HG03103 (cell line): Measurements from ENCODE around the gene ITSN1.
"Not testable (repeated sequence)": the region's sequence is repeated elsewhere in the genome, so short reads cannot be mapped to it uniquely, and the experiment has no call there.

Source experiments
- ATAC-seq: cut with Tn5 transposase; IDR thresholded peaks from one replicate; pipeline ENCODE4 v1.9.1; 2021; ENCODE audit warnings: low read depth; ENCODE audit not compliant: unreplicated experiment

Gene ITSN1

GRCh38 chr21:33914188-33914587 is 271.9 kb downstream of the ITSN1 start:
- no peak for ATAC-seq

DNA sequence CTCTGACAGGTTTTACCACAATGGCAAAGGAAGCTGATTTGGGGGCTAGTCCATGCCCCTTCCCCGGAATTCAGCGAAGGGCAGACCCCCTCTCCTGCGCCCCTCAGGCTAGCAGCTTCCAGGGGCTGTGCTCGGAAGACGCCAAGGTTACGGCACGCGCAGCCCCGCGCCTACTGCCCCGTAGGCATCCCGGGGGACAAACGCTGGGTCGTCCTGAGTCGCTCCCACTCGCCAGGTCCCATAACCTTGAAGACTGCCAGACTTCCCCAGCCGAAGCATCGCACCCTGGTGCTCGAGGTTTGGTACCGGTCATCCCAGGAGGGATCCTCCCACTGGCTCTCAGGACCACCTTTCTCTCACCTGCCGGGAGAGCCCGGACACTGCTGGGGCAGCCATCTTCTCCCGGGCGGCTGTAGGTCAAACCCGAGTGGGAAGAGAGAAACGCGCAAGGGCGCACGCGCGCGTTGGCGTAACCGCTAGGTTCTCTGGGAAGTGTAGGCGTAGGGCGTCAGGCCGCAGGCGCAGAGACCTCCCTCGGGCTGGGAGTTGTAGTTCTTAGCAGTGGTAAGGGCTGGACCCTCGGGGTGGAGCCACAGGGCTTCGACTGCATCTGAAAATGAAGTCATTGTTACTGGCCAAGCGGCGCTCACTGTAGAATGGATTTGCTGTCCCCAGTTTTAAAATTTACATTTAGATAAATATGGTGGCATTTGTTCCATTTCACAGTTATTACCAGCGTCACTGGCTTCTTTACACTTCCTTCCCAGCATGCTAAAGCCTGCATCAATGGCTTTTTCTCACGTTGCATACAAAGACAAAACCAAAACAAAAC is 273.3 kb downstream of the ITSN1 start, which contains the start of gene ATP5PO:
Gene ATP5PO (minus strand): TSS at position 437 of the 832 bp plus-strand sequence. CDS start 41 bp downstream, at position 396.
- ATAC-seq: peak; percentile 99

- no peak for ATAC-seq
These were observed 273.9 kb downstream of the ITSN1 start for GRCh38 chr21:33916200-33916567.

- ATAC-seq: no peak
These were observed 275.1 kb downstream of the ITSN1 start for GRCh38 chr21:33917421-33917820.

GRCh38 chr21:33924079-33924765 is 281.9 kb downstream of the ITSN1 start:
- peak; percentile 74 for ATAC-seq

- no peak for ATAC-seq
These were observed 282.4 kb downstream of the ITSN1 start for GRCh38 chr21:33924766-33925100.

- not testable (repeated sequence) for ATAC-seq
These were observed 283.9 kb downstream of the ITSN1 start for GRCh38 chr21:33926248-33926647.

GRCh38 chr21:33931052-33931798 is 288.9 kb downstream of the ITSN1 start:
- ATAC-seq: not testable (repeated sequence)

GRCh38 chr21:33931799-33932390 is 289.6 kb downstream of the ITSN1 start:
- ATAC-seq: no peak

- ATAC-seq: no peak
These were observed 290.4 kb downstream of the ITSN1 start for GRCh38 chr21:33932731-33933130.

DNA sequence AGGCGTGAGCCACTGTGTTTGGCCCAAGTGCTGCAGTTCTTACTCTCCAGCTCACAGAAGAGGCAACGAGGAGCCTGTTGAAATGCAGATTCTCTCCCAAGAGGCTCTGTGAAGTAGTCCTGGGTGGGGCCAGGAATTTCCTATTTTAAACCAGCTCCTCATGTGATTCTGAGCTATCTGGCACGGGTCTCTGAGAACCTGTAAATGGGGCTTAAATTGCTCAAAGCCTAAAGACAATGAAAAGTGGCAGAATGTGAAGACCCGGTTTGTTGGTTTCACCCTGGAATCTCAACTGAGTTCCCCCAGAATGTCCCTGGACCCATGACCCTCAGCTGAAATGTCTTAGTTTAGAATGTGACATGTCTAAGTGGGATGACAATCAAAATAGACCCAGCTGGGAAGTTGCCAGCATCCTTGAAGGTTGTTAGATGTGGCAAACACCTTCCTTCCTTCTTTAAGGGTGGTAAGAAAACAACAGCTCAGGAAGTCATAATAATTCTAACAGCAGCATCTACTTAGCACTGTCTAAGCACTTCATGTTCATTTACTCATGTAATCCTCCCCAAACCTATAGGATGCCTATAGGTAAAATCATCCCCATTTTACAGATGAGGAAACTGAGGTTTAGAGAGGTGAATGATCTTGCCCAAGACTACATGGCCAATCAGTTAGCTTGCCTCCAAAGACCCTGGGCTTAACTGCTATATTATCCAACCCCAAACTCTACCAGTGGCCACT is 294.2 kb downstream of the ITSN1 start:
- no peak for ATAC-seq

GRCh38 chr21:33937146-33937545 is 294.8 kb downstream of the ITSN1 start:
- ATAC-seq: no peak

- no peak for ATAC-seq
These were observed 295.6 kb downstream of the ITSN1 start for GRCh38 chr21:33937931-33938339.

DNA sequence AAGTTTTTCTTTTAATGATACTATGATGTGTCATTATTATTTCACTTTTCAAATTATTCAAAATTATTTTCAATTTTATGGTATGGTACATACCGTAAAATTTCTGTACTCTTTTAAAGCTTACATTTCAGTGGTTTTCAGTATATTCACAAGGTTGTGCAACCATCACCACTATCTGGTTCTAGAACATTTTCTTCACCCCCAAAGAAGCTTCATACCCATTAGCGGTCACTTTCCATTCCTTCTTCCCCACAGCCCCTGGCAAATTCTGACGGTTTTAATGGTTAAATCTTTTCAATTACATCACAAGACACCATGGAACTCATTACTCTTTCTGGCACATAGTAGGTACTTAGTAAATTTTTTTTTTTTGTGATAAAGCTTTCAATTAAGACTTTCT is 296.1 kb downstream of the ITSN1 start:
- ATAC-seq: no peak

DNA sequence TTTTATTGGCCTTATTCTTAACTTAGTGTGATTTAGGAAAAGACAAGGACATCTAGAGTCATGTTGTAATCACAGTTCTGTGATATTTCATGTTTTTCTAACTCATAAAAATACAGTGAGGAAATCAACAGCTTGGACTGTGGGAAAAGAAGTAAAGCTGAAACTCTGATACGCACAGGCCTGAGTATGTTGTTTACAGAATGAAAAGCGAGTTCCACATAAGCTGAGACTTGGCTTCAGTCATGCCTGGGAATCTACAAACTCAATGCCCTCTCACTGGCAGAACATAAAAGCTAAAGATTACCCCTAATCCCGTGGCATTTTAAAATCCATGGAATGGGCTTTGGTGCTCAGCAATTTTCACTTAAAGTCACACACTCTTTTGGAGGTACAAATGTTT is 296.9 kb downstream of the ITSN1 start:
- ATAC-seq: no peak

GRCh38 chr21:33940164-33940880 is 298.0 kb downstream of the ITSN1 start:
- no peak for ATAC-seq

- ATAC-seq: no peak
These were observed 298.6 kb downstream of the ITSN1 start for GRCh38 chr21:33940881-33941245.

- no peak for ATAC-seq
These were observed 300.1 kb downstream of the ITSN1 start for GRCh38 chr21:33942426-33942825.

GRCh38 chr21:33943293-33943692 is 301.0 kb downstream of the ITSN1 start:
- no peak for ATAC-seq
